Thoracic aorta (tissue), 2 donors: ENCODE results near the gene CHCHD5. TPM values are rescaled to one million over a fixed set of nuclear protein-coding genes. Genes with fewer than 3 reads are reported as not detected.
"Not testable (repeated sequence)": the region's sequence is repeated elsewhere in the genome, so short reads cannot be mapped to it uniquely, and the experiment has no call there.

ENCODE experiments used
- ATAC-seq: fragments of 150-250 bp; one replicate; pipeline ENCODE4 v1.8.0; 2017; ENCODE audit warnings: low read depth; ENCODE audit not compliant: insufficient number of reproducible peaks, low FRiP score
- DNase-seq: peaks from one replicate; pipeline ENCODE4 v3.0.0-alpha.2; 2020; ENCODE audit warnings: low spot score
- H3K27ac ChIP-seq, 2 donors: fragments of 200-600 bp; sonication (generic); 1 replicate in 1 of 2; 2 replicates in 1 of 2; pipeline ENCODE4 v1.5.1; 2016; ENCODE audit warnings: mild to moderate bottlenecking in 2 of 2, moderate library complexity in 2 of 2
- H3K27me3 ChIP-seq: fragments of 200-600 bp; sonication (generic); replicated peaks from 2 replicates; pipeline ENCODE4 v1.6.0; 2016; ENCODE audit warnings: mild to moderate bottlenecking; ENCODE audit not compliant: insufficient read depth
- H3K36me3 ChIP-seq: fragments of 200-600 bp; sonication (generic); one replicate; pipeline ENCODE4 v1.5.1; 2016
- H3K4me1 ChIP-seq, 2 donors: fragments of 200-600 bp; sonication (generic); 1 replicate in 1 of 2; 2 replicates in 1 of 2; pipeline versions ENCODE4 v1.5.1 to v1.6.0; 2016; ENCODE audit warnings: low read depth in 2 of 2, mild to moderate bottlenecking in 1 of 2; ENCODE audit not compliant: control insufficient read depth in 1 of 2
- H3K4me3 ChIP-seq: fragments of 200-600 bp; sonication (generic); 2 replicates; pipeline ENCODE4 v1.5.1; 2016; ENCODE audit warnings: mild to moderate bottlenecking
- H3K9me3 ChIP-seq: fragments of 200-600 bp; sonication (generic); 2 replicates; pipeline ENCODE4 v1.5.1; 2016
- total RNA-seq, 2 donors: library from RNA; depleted of rRNA; stranded (reverse); fragments of >200 nt; gene quantifications; one replicate each; pipeline versions ENCODE4 v1.1.0 to v1.2.3, GENCODE V29; 2016
- TF ChIP-seq, protein P1 (sequence below): fragments of 200-600 bp; sonication (generic); IDR thresholded peaks from one replicate; pipeline ENCODE4 v1.5.1; 2019; ENCODE audit warnings: antibody characterized with exemption

The CHCHD5 gene
- total RNA-seq, 2 donors from 2014 or later: 6.8 to 8.3 TPM

GRCh38 chr2:112548980-112549379 lies 35.4 kb upstream of the CHCHD5 start:
- Histone ChIP-seq H3K4me1 (peaks cover 0 to under 1% of the 10 kb centered on the region in 2 donors), H3K9me3 (no peaks in the 10 kb centered on the region), H3K27ac (no peak overlapping the region), H3K36me3 (peaks cover 21% of the 10 kb centered on the region), H3K27me3 (no peaks in the 10 kb centered on the region), H3K4me3 (no peak overlapping the region)
- DNase-seq (no peak), ATAC-seq (no peak)
- TF ChIP-seq, protein P1, sequence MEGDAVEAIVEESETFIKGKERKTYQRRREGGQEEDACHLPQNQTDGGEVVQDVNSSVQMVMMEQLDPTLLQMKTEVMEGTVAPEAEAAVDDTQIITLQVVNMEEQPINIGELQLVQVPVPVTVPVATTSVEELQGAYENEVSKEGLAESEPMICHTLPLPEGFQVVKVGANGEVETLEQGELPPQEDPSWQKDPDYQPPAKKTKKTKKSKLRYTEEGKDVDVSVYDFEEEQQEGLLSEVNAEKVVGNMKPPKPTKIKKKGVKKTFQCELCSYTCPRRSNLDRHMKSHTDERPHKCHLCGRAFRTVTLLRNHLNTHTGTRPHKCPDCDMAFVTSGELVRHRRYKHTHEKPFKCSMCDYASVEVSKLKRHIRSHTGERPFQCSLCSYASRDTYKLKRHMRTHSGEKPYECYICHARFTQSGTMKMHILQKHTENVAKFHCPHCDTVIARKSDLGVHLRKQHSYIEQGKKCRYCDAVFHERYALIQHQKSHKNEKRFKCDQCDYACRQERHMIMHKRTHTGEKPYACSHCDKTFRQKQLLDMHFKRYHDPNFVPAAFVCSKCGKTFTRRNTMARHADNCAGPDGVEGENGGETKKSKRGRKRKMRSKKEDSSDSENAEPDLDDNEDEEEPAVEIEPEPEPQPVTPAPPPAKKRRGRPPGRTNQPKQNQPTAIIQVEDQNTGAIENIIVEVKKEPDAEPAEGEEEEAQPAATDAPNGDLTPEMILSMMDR: no peak

DNA sequence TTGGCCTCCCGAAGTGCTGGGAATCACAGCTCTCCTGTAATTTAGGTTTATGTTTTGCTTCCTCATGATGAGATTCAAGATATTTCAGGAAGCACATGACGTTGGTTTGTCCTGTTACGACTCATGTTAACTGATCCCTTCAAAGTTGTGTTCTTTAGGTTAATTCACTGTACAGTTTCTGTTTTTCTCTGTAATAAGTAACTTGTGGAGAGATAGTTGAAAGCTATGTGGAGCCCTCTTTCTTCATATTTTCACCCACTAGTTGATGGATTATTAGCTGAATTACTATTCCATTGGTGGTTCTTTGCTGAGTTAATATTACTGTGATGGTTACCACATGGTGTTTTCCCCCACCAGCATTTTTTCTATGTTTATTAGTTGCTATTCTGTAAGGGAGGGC lies 18.3 kb upstream of the CHCHD5 start:
- H3K36me3 ChIP-seq: peaks cover 64% of the 10 kb centered on the region

GRCh38 chr2:112566508-112566907 lies 17.9 kb upstream of the CHCHD5 start:
- not testable (repeated sequence) for H3K27ac ChIP-seq, H3K4me3 ChIP-seq, DNase-seq, ATAC-seq, H3K9me3 ChIP-seq, H3K4me1 ChIP-seq, H3K27me3 ChIP-seq
- peaks cover 64% of the 10 kb centered on the region for H3K36me3 ChIP-seq

More for the DNA sequence above, 18.3 kb upstream of the CHCHD5 start:
- ATAC-seq: no peak
- TF ChIP-seq, protein P1: no peak
- Histone ChIP-seq H3K4me1 (no peaks in the 10 kb centered on the region), H3K9me3 (no peaks in the 10 kb centered on the region), H3K27ac (no peak overlapping the region), H3K4me3 (no peak overlapping the region), H3K27me3 (no peaks in the 10 kb centered on the region)
- no peak for DNase-seq

- ATAC-seq: no peak
- Histone ChIP-seq H3K4me3 (no peak overlapping the region), H3K36me3 (peaks cover 66% of the 10 kb centered on the region), H3K27me3 (no peaks in the 10 kb centered on the region), H3K4me1 (no peaks in the 10 kb centered on the region), H3K27ac (no peak overlapping the region), H3K9me3 (no peaks in the 10 kb centered on the region)
- TF ChIP-seq, protein P1: no peak
- no peak for DNase-seq
Measured at GRCh38 chr2:112572005-112572404, 12.4 kb upstream of the CHCHD5 start.

GRCh38 chr2:112577756-112578155 lies 6.7 kb upstream of the CHCHD5 start:
- TF ChIP-seq, protein P1: no peak

GRCh38 chr2:112579241-112579640 lies 5.2 kb upstream of the CHCHD5 start:
- Histone ChIP-seq H3K4me1 (no peaks in the 10 kb centered on the region), H3K36me3 (peaks cover 12% of the 10 kb centered on the region), H3K4me3 (no peak overlapping the region), H3K27ac (no peak overlapping the region), H3K9me3 (no peaks in the 10 kb centered on the region), H3K27me3 (no peaks in the 10 kb centered on the region)
- ATAC-seq: no peak
- DNase-seq: no peak
- TF ChIP-seq, protein P1: no peak

More at GRCh38 chr2:112577756-112578155, 6.7 kb upstream of the CHCHD5 start:
- Histone ChIP-seq H3K27me3 (no peaks in the 10 kb centered on the region), H3K9me3 (no peaks in the 10 kb centered on the region), H3K36me3 (peaks cover 20% of the 10 kb centered on the region), H3K27ac (no peak overlapping the region), H3K4me3 (no peak overlapping the region), H3K4me1 (no peaks in the 10 kb centered on the region)
- no peak for DNase-seq
- ATAC-seq: no peak
